LNCaP clone FGC (cell line): ENCODE measurements around the gene RFX2.

ENCODE experiments used
- DNase-seq: peaks from one replicate; pipeline ENCODE4 v3.0.0-alpha.2; 2011; ENCODE audit warnings: low read depth
- H3K4me3 ChIP-seq: 2 replicates; pipeline ENCODE4 v1.5.1; 2011; ENCODE audit warnings: mild to moderate bottlenecking, low read depth, low read length, control low read depth
- CTCF ChIP-seq: IDR thresholded peaks from 2 replicates; pipeline ENCODE4 v1.5.1; 2012; ENCODE audit warnings: mild to moderate bottlenecking; ENCODE audit not compliant: control insufficient read depth, insufficient read depth; ENCODE audit errors: extremely low read depth

Gene RFX2

GRCh38 chr19:5948752-5949564 is 161.3 kb downstream of the RFX2 start:
- TF ChIP-seq CTCF, result no peak
- H3K4me3 ChIP-seq, result no peak overlapping the region
- DNase-seq, result no peak

- TF ChIP-seq CTCF, result no peak
- H3K4me3 ChIP-seq, result no peak overlapping the region
- no peak for DNase-seq
Observed at GRCh38 chr19:5947435-5947834, 162.9 kb downstream of the RFX2 start.

GRCh38 chr19:5943623-5944022 is 166.7 kb downstream of the RFX2 start:
- no peak for TF ChIP-seq CTCF
- H3K4me3 ChIP-seq, result no peak overlapping the region
- DNase-seq, result no peak
